H1 (cell line): ENCODE measurements around the gene ZFP2.

Experiments used
- CHD1 ChIP-seq: IDR thresholded peaks from 2 replicates; pipeline ENCODE4 v1.6.1; 2012; ENCODE audit warnings: low read depth, low read length, improper control_type of control experiment
- EGR1 ChIP-seq: IDR thresholded peaks from 2 replicates; pipeline ENCODE4 v1.6.1; 2011; ENCODE audit warnings: low read depth, low read length, borderline replicate concordance
- JUN ChIP-seq: IDR thresholded peaks from 2 replicates; pipeline ENCODE4 v1.6.1; 2011; ENCODE audit warnings: low read depth, mild to moderate bottlenecking, improper control_type of control experiment, low read length
- POLR2AphosphoS5 ChIP-seq: IDR thresholded peaks from 2 replicates; pipeline ENCODE4 v1.6.1; 2011; ENCODE audit warnings: low read depth, low read length
- RFX5 ChIP-seq: IDR thresholded peaks from 2 replicates; pipeline ENCODE4 v1.6.1; 2011; ENCODE audit warnings: low read depth, low read length, improper control_type of control experiment, borderline replicate concordance
- SIN3A ChIP-seq, 2 experiments: IDR thresholded peaks in 1 of 2; conservative IDR thresholded peaks in 1 of 2; 2 replicates each; pipeline ENCODE4 v1.6.1; 2011 to 2012; ENCODE audit warnings: low read length in 2 of 2, improper control_type of control experiment in 1 of 2, low read depth in 1 of 2, mild to moderate bottlenecking in 1 of 2
- TF ChIP-seq, protein P1 (sequence below), 3 experiments: IDR thresholded peaks; 1 replicate in 2 of 3; 2 replicates in 1 of 3; pipeline versions ENCODE4 v1.5.1 to v1.6.1; 2011; ENCODE audit warnings: low read length in 3 of 3, mild to moderate bottlenecking in 3 of 3, inconsistent platforms in 2 of 3, low read depth in 1 of 3, moderate library complexity in 1 of 3; ENCODE audit not compliant: insufficient read depth in 1 of 3; ENCODE audit errors: control extremely low read depth in 1 of 3

DNA sequence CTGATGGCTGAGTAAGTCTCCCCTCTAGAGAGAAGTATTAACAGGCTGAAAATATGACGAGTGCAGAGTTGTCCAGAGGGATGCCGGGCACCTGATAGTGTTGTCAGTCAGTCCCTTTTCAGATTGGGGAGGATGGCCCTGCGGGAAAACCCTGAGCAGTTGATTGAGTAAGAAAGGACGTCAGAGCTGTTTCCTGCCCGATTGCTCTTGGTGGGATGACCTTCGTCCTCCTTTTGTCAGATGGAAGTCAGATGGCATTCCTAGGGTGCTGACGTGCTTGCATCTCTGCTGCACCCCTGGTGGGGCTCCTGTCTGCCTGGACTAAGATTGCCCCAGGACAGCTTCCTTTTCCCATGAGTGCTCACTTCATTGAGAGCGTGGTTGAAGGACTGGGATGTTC is 26.1 kb upstream of the ZFP2 start:
- TF ChIP-seq, protein P1, sequence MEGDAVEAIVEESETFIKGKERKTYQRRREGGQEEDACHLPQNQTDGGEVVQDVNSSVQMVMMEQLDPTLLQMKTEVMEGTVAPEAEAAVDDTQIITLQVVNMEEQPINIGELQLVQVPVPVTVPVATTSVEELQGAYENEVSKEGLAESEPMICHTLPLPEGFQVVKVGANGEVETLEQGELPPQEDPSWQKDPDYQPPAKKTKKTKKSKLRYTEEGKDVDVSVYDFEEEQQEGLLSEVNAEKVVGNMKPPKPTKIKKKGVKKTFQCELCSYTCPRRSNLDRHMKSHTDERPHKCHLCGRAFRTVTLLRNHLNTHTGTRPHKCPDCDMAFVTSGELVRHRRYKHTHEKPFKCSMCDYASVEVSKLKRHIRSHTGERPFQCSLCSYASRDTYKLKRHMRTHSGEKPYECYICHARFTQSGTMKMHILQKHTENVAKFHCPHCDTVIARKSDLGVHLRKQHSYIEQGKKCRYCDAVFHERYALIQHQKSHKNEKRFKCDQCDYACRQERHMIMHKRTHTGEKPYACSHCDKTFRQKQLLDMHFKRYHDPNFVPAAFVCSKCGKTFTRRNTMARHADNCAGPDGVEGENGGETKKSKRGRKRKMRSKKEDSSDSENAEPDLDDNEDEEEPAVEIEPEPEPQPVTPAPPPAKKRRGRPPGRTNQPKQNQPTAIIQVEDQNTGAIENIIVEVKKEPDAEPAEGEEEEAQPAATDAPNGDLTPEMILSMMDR (IDR thresholded peaks at IDR 0.05; ENCODE audit: control extremely low read depth in 1 of 3, insufficient read depth in 1 of 3, low read depth in 1 of 3, low read length in 3 of 3), result no peak
- TF ChIP-seq POLR2AphosphoS5 (no peak), SIN3A (conservative IDR thresholded peaks at IDR 0.05 in 1 of 2, IDR thresholded peaks at IDR 0.05 in 1 of 2; ENCODE audit: low read depth in 1 of 2, low read length in 2 of 2) (no peak), RFX5 (no peak), JUN (no peak), EGR1 (no peak), CHD1 (no peak)
